ENCODE data around the gene IL1RAPL2. TPM values are rescaled to one million over a fixed set of nuclear protein-coding genes. Genes with fewer than 3 reads are reported as not detected.

The IL1RAPL2 gene
- total and polyA plus RNA-seq, 2 donors (not counting 1 experiment from before 2014, with no cell fraction given), result not detected

DNA sequence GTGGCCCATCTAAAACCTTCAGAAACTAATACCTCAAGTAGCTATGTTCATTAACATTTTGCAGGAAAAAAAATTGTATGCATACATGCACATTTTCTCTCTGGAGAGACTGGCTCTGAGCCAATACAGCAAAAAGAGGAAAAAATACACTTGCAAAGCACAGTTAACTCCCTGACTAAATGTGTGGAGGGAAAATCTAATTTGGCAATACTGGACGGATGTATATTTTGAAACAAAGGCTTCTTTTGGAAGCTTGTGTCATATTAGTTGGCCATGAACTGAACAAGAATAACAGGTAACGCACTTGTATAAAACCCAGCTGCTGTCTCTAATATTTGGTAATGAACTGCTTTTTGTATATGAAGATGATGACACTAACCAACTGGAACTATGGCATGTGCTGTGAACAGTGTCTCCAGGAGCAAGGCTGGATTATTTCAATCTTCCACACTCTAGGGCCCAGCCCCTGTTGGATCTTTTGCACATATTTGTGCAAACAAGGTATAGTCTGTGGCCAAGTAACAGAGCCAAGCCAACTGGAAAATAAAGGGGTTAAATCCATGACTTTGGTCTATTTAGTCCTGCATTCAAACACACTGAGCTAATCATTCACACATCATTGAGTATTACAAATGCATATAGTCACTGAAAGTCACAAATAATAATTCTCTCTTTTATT, 1188.4 kb downstream of the IL1RAPL2 start:
- intact Hi-C loops (cut with micrococcal nuclease), result no loop called here
- Histone ChIP-seq H3K9me3 (ENCODE audit: control extremely low read depth in 1 of 3, control insufficient read depth in 2 of 3, insufficient read depth in 1 of 3, low read length in 2 of 3) (no peaks in the 10 kb centered on the region), H3K36me3 (replicated peaks in 1 of 2; ENCODE audit: control extremely low read depth in 1 of 2, control insufficient read depth in 1 of 2, extremely low read depth in 1 of 2, insufficient read depth in 2 of 2, low read length in 1 of 2) (no peaks in the 10 kb centered on the region), H3K9ac (ENCODE audit: low read length) (no peak overlapping the region), H3K4me2 (replicated peaks; ENCODE audit: low read depth, low read length, poor library complexity, severe bottlenecking) (no peak overlapping the region), H3K27me3 (replicated peaks in 1 of 4; ENCODE audit: control extremely low read depth in 1 of 4, control insufficient read depth in 3 of 4, insufficient read depth in 4 of 4, low read length in 3 of 4) (no peaks in the 10 kb centered on the region), H3K4me1 (ENCODE audit: control insufficient read depth in 2 of 2, insufficient read depth in 2 of 2, low read length in 2 of 2) (no peaks in the 10 kb centered on the region), H4K20me1 (ENCODE audit: control insufficient read depth, insufficient read depth, low read length, poor library complexity, severe bottlenecking) (no peaks in the 10 kb centered on the region), H3K79me2 (ENCODE audit: control insufficient read depth, insufficient read depth, low read length) (no peaks in the 10 kb centered on the region), H3K27ac (ENCODE audit: low read length in 2 of 2) (no peak overlapping the region), H3K4me3 (ENCODE audit: control extremely low read depth in 1 of 5, extremely low read depth in 1 of 5, insufficient read depth in 1 of 5, low read depth in 2 of 5, low read length in 4 of 5) (no peak overlapping the region), H2AFZ (ENCODE audit: insufficient read depth, low read depth, low read length, poor library complexity, severe bottlenecking) (no peak overlapping the region)
- H3K9me3 Mint-ChIP-seq (ENCODE audit: insufficient read depth), result no peaks in the 10 kb centered on the region
- POLR2A ChIA-PET, result no interaction called here
- DNase-seq (no peak), ATAC-seq (ENCODE audit: low read depth) (no peak)
- no peaks in the 10 kb centered on the region for H3K4me1 Mint-ChIP-seq
- no peak overlapping the region for H3K27ac Mint-ChIP-seq
- H3K4me3 Mint-ChIP-seq, result no peak overlapping the region
- TF ChIP-seq EZH2 (IDR thresholded peaks at IDR 0.05; ENCODE audit: borderline replicate concordance, insufficient read depth, low read depth, low read length, poor library complexity, severe bottlenecking) (no peak), CTCF (IDR thresholded peaks at IDR 0.05) (no peak)
- CTCF ChIA-PET, result no interaction called here
- no peaks in the 10 kb centered on the region for H3K27me3 Mint-ChIP-seq
- WGBS (ENCODE audit: insufficient coverage), result no CpG with 5 or more reads among the region's 2 CpGs

DNA sequence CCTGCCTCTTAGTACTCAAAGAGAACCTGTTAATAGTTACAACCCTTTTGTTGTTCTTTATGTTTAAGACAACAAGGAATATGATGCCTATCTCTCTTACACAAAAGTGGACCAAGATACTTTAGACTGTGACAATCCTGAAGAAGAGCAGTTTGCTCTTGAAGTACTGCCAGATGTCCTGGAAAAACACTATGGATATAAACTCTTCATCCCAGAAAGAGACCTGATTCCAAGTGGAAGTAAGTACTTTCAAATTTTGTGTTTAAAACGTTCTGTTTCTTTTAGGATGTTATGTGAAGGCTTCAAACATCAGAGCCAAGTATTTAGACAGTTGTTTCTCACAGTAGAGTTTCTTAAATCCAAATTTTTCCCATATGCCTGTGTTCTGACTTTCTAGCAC, 1189.1 kb downstream of the IL1RAPL2 start:
- H3K4me2 ChIP-seq (replicated peaks; ENCODE audit: low read depth, low read length, poor library complexity, severe bottlenecking), result no peak overlapping the region
- no peaks in the 10 kb centered on the region for H4K20me1 ChIP-seq (ENCODE audit: control insufficient read depth, insufficient read depth, low read length, poor library complexity, severe bottlenecking)
- POLR2A ChIA-PET, result no interaction called here
- no peak overlapping the region for H3K27ac ChIP-seq (ENCODE audit: low read length in 2 of 2)
- Mint-ChIP-seq H3K4me1 (no peaks in the 10 kb centered on the region), H3K27me3 (no peaks in the 10 kb centered on the region), H3K9me3 (ENCODE audit: insufficient read depth) (no peaks in the 10 kb centered on the region), H3K4me3 (no peak overlapping the region), H3K27ac (no peak overlapping the region)
- no CpG with 5 or more reads among the region's 1 CpG for WGBS (ENCODE audit: insufficient coverage)
- H3K4me1 ChIP-seq (ENCODE audit: control insufficient read depth in 2 of 2, insufficient read depth in 2 of 2, low read length in 2 of 2), result no peaks in the 10 kb centered on the region
- no peak for TF ChIP-seq EZH2 (IDR thresholded peaks at IDR 0.05; ENCODE audit: borderline replicate concordance, insufficient read depth, low read depth, low read length, poor library complexity, severe bottlenecking)
- no peak for TF ChIP-seq CTCF (IDR thresholded peaks at IDR 0.05)
- intact Hi-C loops (cut with micrococcal nuclease), result no loop called here
- no peak overlapping the region for H3K9ac ChIP-seq (ENCODE audit: low read length)
- no peak overlapping the region for H2AFZ ChIP-seq (ENCODE audit: insufficient read depth, low read depth, low read length, poor library complexity, severe bottlenecking)
- H3K4me3 ChIP-seq (ENCODE audit: control extremely low read depth in 1 of 5, extremely low read depth in 1 of 5, insufficient read depth in 1 of 5, low read depth in 2 of 5, low read length in 4 of 5), result no peak overlapping the region
- no peaks in the 10 kb centered on the region for H3K79me2 ChIP-seq (ENCODE audit: control insufficient read depth, insufficient read depth, low read length)
- CTCF ChIA-PET, result no interaction called here
- DNase-seq, result no peak
- H3K36me3 ChIP-seq (replicated peaks in 1 of 2; ENCODE audit: control extremely low read depth in 1 of 2, control insufficient read depth in 1 of 2, extremely low read depth in 1 of 2, insufficient read depth in 2 of 2, low read length in 1 of 2), result no peaks in the 10 kb centered on the region
- H3K27me3 ChIP-seq (replicated peaks in 1 of 4; ENCODE audit: control extremely low read depth in 1 of 4, control insufficient read depth in 3 of 4, insufficient read depth in 4 of 4, low read length in 3 of 4), result no peaks in the 10 kb centered on the region
- no peaks in the 10 kb centered on the region for H3K9me3 ChIP-seq (ENCODE audit: control extremely low read depth in 1 of 3, control insufficient read depth in 2 of 3, insufficient read depth in 1 of 3, low read length in 2 of 3)
- ATAC-seq (ENCODE audit: low read depth), result no peak

Measured in B cell (primary cell).